Epithelial cell of esophagus (primary cell): ENCODE results near the gene HSPB3.
"Not testable (repeated sequence)": the region's sequence is repeated elsewhere in the genome, so short reads cannot be mapped to it uniquely, and the experiment has no call there.

Experiments
- DNase-seq: peaks from one replicate; pipeline ENCODE4 v3.0.0; 2010; ENCODE audit warnings: low read depth
- H3K4me3 ChIP-seq: 2 replicates; pipeline ENCODE4 v1.5.1; 2011; ENCODE audit warnings: mild to moderate bottlenecking, low read length, control low read depth
- CTCF ChIP-seq: IDR thresholded peaks from 2 replicates; pipeline ENCODE4 v1.5.1; 2011; ENCODE audit warnings: low read depth, mild to moderate bottlenecking, low read length, control low read depth, inconsistent platforms; ENCODE audit not compliant: insufficient read depth; ENCODE audit errors: missing control alignments

HSPB3 gene

GRCh38 chr5:54455413-54456157, at the start of gene HSPB3:
Gene HSPB3, plus strand, starts transcription at chr5:54455699. Its CDS starts 91 bp downstream, at chr5:54455790.
- TF ChIP-seq CTCF, result no peak
- H3K4me3 ChIP-seq, result no peak within 1 kb of the TSS
- peak; percentile 59 for DNase-seq

- no peak overlapping the region for H3K4me3 ChIP-seq
- TF ChIP-seq CTCF, result no peak
- no peak for DNase-seq
Measured at GRCh38 chr5:54411176-54411575, 44.3 kb upstream of the HSPB3 start.

- no peak for TF ChIP-seq CTCF
- no peak overlapping the region for H3K4me3 ChIP-seq
- no peak for DNase-seq
Measured at GRCh38 chr5:54412913-54413312, 42.6 kb upstream of the HSPB3 start.

- no peak overlapping the region for H3K4me3 ChIP-seq
- DNase-seq, result peak; percentile 37
- no peak for TF ChIP-seq CTCF
Measured at GRCh38 chr5:54415147-54415546, 40.4 kb upstream of the HSPB3 start.

GRCh38 chr5:54415896-54416601, 39.5 kb upstream of the HSPB3 start:
- H3K4me3 ChIP-seq, result no peak overlapping the region
- TF ChIP-seq CTCF, result no peak
- peak; percentile 96 for DNase-seq

- peak; percentile 63 for DNase-seq
- TF ChIP-seq CTCF, result peak; percentile 73
- not testable (repeated sequence) for H3K4me3 ChIP-seq
Measured at GRCh38 chr5:54419573-54420423, 35.7 kb upstream of the HSPB3 start.

- DNase-seq, H3K4me3 ChIP-seq: not testable (repeated sequence)
Measured at GRCh38 chr5:54420511-54420910, 35.0 kb upstream of the HSPB3 start.
